ENCODE data around the gene PTPRE. TPM values are rescaled to one million over a fixed set of nuclear protein-coding genes. Genes with fewer than 3 reads are reported as not detected.

Gene PTPRE
- total RNA-seq, 1 experiment from 2014 or later, result 0.70 TPM

DNA sequence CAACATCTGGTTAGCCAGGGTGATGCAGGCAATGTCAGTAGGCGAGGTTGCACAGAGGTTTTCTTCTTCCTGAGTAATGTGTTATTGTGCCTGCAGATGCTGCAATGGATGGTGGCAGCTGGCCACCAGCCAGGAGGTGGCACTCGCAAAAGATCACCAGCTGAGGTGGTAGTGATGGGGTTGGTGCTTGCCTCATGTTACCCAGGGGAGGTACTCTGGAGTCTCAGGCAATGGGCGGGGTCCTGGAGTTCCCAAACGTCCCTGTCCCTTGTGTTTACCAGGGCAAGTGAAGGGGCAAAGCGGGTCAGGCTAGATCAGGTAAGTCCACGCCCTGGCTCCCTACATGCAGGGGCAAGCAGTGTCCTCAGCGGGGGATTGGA lies 35.3 kb upstream of the PTPRE start:
- Histone ChIP-seq H2BK15ac (ENCODE audit: low read depth, low read length) (no peak overlapping the region), H4K91ac (ENCODE audit: insufficient read length, low read depth, low read length) (no peak overlapping the region), H4K20me1 (ENCODE audit: control insufficient read depth, insufficient read depth, insufficient read length) (no peaks in the 10 kb centered on the region), H3K9ac (ENCODE audit: extremely low read depth, insufficient read length, low read length) (no peak overlapping the region), H2BK120ac (ENCODE audit: low read depth, low read length, poor library complexity, severe bottlenecking) (no peak overlapping the region), H4K5ac (ENCODE audit: insufficient read length, low read depth, low read length) (no peak overlapping the region), H3K23me2 (ENCODE audit: insufficient read length, low read depth, low read length, poor library complexity, severe bottlenecking) (no peaks in the 10 kb centered on the region), H3K27me3 (ENCODE audit: insufficient read depth, low read length) (no peaks in the 10 kb centered on the region), H2AK5ac (ENCODE audit: insufficient read length, low read length) (no peak overlapping the region), H2BK20ac (ENCODE audit: low read depth, low read length, poor library complexity, severe bottlenecking) (no peak overlapping the region), H3K79me1 (ENCODE audit: insufficient read depth, low read depth, low read length, poor library complexity, severe bottlenecking) (no peaks in the 10 kb centered on the region), H4K8ac (replicated peaks; ENCODE audit: insufficient read length, low read depth, low read length) (no peak overlapping the region), H3K18ac (ENCODE audit: insufficient read length, low read depth, low read length) (no peak overlapping the region), H3T11ph (ENCODE audit: low read length) (no peak overlapping the region), H2BK5ac (ENCODE audit: insufficient read length, low read length) (no peak overlapping the region), H2AFZ (ENCODE audit: low read length) (no peak overlapping the region), H3K56ac (ENCODE audit: insufficient read length, low read depth, low read length) (no peak overlapping the region), H3K27ac (ENCODE audit: insufficient read length, low read depth, low read length) (no peak overlapping the region), H3K4me2 (ENCODE audit: insufficient read depth, insufficient read length, low read length) (no peak overlapping the region), H2BK12ac (ENCODE audit: insufficient read length, low read depth, low read length) (no peak overlapping the region), H3K4ac (ENCODE audit: low read depth, low read length) (no peak overlapping the region), H3K79me2 (ENCODE audit: insufficient read depth, low read length) (no peaks in the 10 kb centered on the region), H3K4me1 (ENCODE audit: insufficient read depth, low read length) (no peaks in the 10 kb centered on the region), H3K14ac (ENCODE audit: insufficient read depth, low read length) (no peak overlapping the region), H3K23ac (ENCODE audit: insufficient read length, low read depth, low read length) (no peak overlapping the region), H3K9me3 (ENCODE audit: control insufficient read depth, low read depth, low read length) (no peaks in the 10 kb centered on the region)
- H3K4me1 Mint-ChIP-seq, result no peaks in the 10 kb centered on the region
- DNase-seq, result no peak
- TF ChIP-seq, protein P1, sequence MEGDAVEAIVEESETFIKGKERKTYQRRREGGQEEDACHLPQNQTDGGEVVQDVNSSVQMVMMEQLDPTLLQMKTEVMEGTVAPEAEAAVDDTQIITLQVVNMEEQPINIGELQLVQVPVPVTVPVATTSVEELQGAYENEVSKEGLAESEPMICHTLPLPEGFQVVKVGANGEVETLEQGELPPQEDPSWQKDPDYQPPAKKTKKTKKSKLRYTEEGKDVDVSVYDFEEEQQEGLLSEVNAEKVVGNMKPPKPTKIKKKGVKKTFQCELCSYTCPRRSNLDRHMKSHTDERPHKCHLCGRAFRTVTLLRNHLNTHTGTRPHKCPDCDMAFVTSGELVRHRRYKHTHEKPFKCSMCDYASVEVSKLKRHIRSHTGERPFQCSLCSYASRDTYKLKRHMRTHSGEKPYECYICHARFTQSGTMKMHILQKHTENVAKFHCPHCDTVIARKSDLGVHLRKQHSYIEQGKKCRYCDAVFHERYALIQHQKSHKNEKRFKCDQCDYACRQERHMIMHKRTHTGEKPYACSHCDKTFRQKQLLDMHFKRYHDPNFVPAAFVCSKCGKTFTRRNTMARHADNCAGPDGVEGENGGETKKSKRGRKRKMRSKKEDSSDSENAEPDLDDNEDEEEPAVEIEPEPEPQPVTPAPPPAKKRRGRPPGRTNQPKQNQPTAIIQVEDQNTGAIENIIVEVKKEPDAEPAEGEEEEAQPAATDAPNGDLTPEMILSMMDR (conservative IDR thresholded peaks at IDR 0.05), result no peak
- no peak overlapping the region for H3K4me3 Mint-ChIP-seq
- peaks cover 3% of the 10 kb centered on the region for H3K27me3 Mint-ChIP-seq (ENCODE audit: low read depth)
- peak overlapping the region in 1 of 3 experiments; percentile 44; a peak in 2 of 7 replicates for H3K27ac Mint-ChIP-seq
- H3K36me3 Mint-ChIP-seq (ENCODE audit: insufficient read depth in 1 of 3, low read depth in 3 of 3), result peaks cover 0 to 3% (median 0%) of the 10 kb centered on the region in 3 experiments; a peak in 1 of 7 replicates
- peaks cover 4% of the 10 kb centered on the region in 2 experiments; a peak in 2 of 5 replicates for H3K9me3 Mint-ChIP-seq
- WGBS (ENCODE audit: extremely low coverage, insufficient read length, low lambda C conversion rate), result no CpG with 5 or more reads among the region's 7 CpGs

All from H9 (cell line).